ENCODE measurements around the gene ZBTB42. TPM values are rescaled to one million over a fixed set of nuclear protein-coding genes. Genes with fewer than 3 reads are reported as not detected.

The ZBTB42 gene
- total and polyA plus RNA-seq, 2 of the 13 experiments (the other 11 are each of a cell fraction or from before 2014, with no cell fraction given): 2.8 to 4.2 TPM

- TF ChIP-seq HNRNPK (IDR thresholded peaks at IDR 0.05; ENCODE audit: low read depth, low read length, poor library complexity, severe bottlenecking) (no peak), ARID5B (CRISPR knock-in tag; IDR thresholded peaks at IDR 0.05) (0 out of 2 replicates have a peak, but pooled peaks have one; percentile 15), ZNF770 (CRISPR knock-in tag; IDR thresholded peaks at IDR 0.05) (peak; percentile 27; the same call in 1 of the 2 replicates), RXRA (CRISPR knock-in tag; IDR thresholded peaks at IDR 0.05) (peak; percentile 39; the same call in 1 of the 2 replicates), HIC2 (CRISPR knock-in tag; IDR thresholded peaks at IDR 0.05; ENCODE audit: low read depth) (0 out of 2 replicates have a peak, but pooled peaks have one; percentile 16), CREB1 (IDR thresholded peaks at IDR 0.05) (no peak), CREB1 (CRISPR knock-in tag; IDR thresholded peaks at IDR 0.05) (no peak), SIX1 (CRISPR knock-in tag; IDR thresholded peaks at IDR 0.05; ENCODE audit: borderline replicate concordance) (no peak), TBX2 (CRISPR knock-in tag; IDR thresholded peaks at IDR 0.05; ENCODE audit: borderline replicate concordance) (peak; percentile 77), ZFP91 (CRISPR knock-in tag; IDR thresholded peaks at IDR 0.05; ENCODE audit: borderline replicate concordance) (peak; percentile 78; the same call in 1 of the 2 replicates), CTCF (CRISPR knock-in tag; IDR thresholded peaks at IDR 0.05) (peak; percentile 83), TFE3 (CRISPR knock-in tag; IDR thresholded peaks at IDR 0.05) (no peak), GZF1 (CRISPR knock-in tag; IDR thresholded peaks at IDR 0.05) (no peak), ZBTB7B (CRISPR knock-in tag; IDR thresholded peaks at IDR 0.05) (peak; percentile 77)
Observed at GRCh38 chr14:104827177-104828055, 26.5 kb downstream of the ZBTB42 start (continued).

Measured in HepG2 (cell line).